ENCODE measurements around the gene RAPGEF2.
"Not testable (repeated sequence)": the region's sequence is repeated elsewhere in the genome, so short reads cannot be mapped to it uniquely, and the experiment has no call there.

- not testable (repeated sequence) for TF ChIP-seq CTCF (IDR thresholded peaks at IDR 0.05); POLR2AphosphoS5 (IDR thresholded peaks at IDR 0.05; ENCODE audit: low read depth, low read length)
Measured at GRCh38 chr4:159094156-159094555, 8.7 kb upstream of the RAPGEF2 start.

All from Panc1 (cell line).